HCT116 (cell line): ENCODE data around the gene CCR5AS.

ENCODE experiments used
- ATAC-seq: fragments of 200-7000 bp; cut with Tn5 transposase; 2 replicates; pipeline ENCODE4 v1.9.1; 2020; ENCODE audit warnings: mild to moderate bottlenecking, moderate library complexity
- BruUV-seq: library from RNA; stranded (reverse); fragments of 400-500 nt; replicated peaks from 2 replicates; lab custom pipeline; 2021; lab: Mats Ljungman, UMichigan
- CTCF ChIA-PET: fragments of 300-600 bp; sonication (Branson Sonifier 250); formaldehyde crosslinking; loops from one replicate; lab custom pipeline; 2021; ENCODE audit warnings: antibody characterized with exemption; lab: Charles Lee
- POLR2A ChIA-PET: fragments of 300-600, 350-600 bp; sonication (Branson Sonifier 250); formaldehyde crosslinking; loops from one replicate; lab custom pipeline; 2021; ENCODE audit warnings: antibody characterized with exemption; lab: Charles Lee
- RAD21 ChIA-PET, 2 experiments: fragments of 300-600 bp; sonication (Branson Sonifier 250); formaldehyde crosslinking; loops; one replicate each; lab custom pipeline; 2023; ENCODE audit warnings: low total read pairs in 2 of 2; ENCODE audit not compliant: uncharacterized antibody in 2 of 2, unreplicated experiment in 2 of 2, low non-redundant PET in 1 of 2; lab: Charles Lee
- DNase-seq: peaks from one replicate; pipeline ENCODE4 v3.0.0-alpha.2; 2010; ENCODE audit warnings: low read depth, low spot score
- H2AFZ ChIP-seq: fragments of 200-600 bp; shearing (Covaris generic), sonication (generic); 2 replicates; pipeline ENCODE4 v1.6.1; 2017; ENCODE audit warnings: low read depth, mixed run types, mixed read lengths, antibody characterized with exemption, low read length; ENCODE audit not compliant: poor library complexity, severe bottlenecking
- H3K27ac ChIP-seq: 2 replicates; pipeline ENCODE4 v1.5.1; 2012; ENCODE audit warnings: low read depth, low read length
- H3K27me3 ChIP-seq: fragments of 200-600 bp; sonication (generic); 2 replicates; pipeline ENCODE4 v1.6.1; 2016; ENCODE audit warnings: mixed run types, low read length, mixed read lengths; ENCODE audit not compliant: insufficient read depth
- H3K36me3 ChIP-seq, 2 experiments: fragments of 200-500 bp in 1 of 2; fragments of 200-600 bp in 1 of 2; sonication (Bioruptor generic) in 1 of 2; sonication (generic) in 1 of 2; 2 replicates each; pipeline versions ENCODE4 v1.5.1 to v1.6.1; 2014 to 2016; ENCODE audit warnings: low read length in 2 of 2, inconsistent platforms in 1 of 2, mixed read lengths in 1 of 2, mixed run types in 1 of 2; ENCODE audit not compliant: insufficient read depth in 2 of 2, control insufficient read depth in 1 of 2
- H3K4me1 ChIP-seq, 2 experiments: fragments of 200-600 bp in 1 of 2; sonication (generic) in 1 of 2; 2 replicates each; pipeline versions ENCODE4 v1.5.1 to v1.6.1; 2012 to 2017; ENCODE audit warnings: low read length in 2 of 2, inconsistent platforms in 1 of 2, mild to moderate bottlenecking in 1 of 2, mixed read lengths in 1 of 2, mixed run types in 1 of 2, moderate library complexity in 1 of 2; ENCODE audit not compliant: insufficient read depth in 2 of 2, control insufficient read depth in 1 of 2
- H3K4me2 ChIP-seq: fragments of 200-600 bp; sonication (generic); 2 replicates; pipeline ENCODE4 v1.6.1; 2017; ENCODE audit warnings: mixed run types, low read length, mixed read lengths
- H3K4me3 ChIP-seq, 2 experiments: fragments of 200-600 bp in 1 of 2; sonication (generic) in 1 of 2; replicated peaks in 1 of 2; 2 replicates each; pipeline ENCODE4 v1.5.1; 2011 to 2016; ENCODE audit warnings: low read length in 2 of 2, control low read depth in 1 of 2, low read depth in 1 of 2, mild to moderate bottlenecking in 1 of 2, mixed read lengths in 1 of 2, mixed run types in 1 of 2
- H3K79me2 ChIP-seq: fragments of 200-600 bp; sonication (generic); 2 replicates; pipeline ENCODE4 v1.6.1; 2017; ENCODE audit warnings: mild to moderate bottlenecking, mixed run types, low read length, moderate library complexity, mixed read lengths; ENCODE audit not compliant: insufficient read depth
- H3K9ac ChIP-seq: fragments of 200-600 bp; sonication (generic); 2 replicates; pipeline ENCODE4 v1.6.1; 2016; ENCODE audit warnings: low read length, mixed read lengths
- H3K9me2 ChIP-seq: fragments of 200-600 bp; sonication (generic), shearing (Covaris generic); 2 replicates; pipeline ENCODE4 v1.6.1; 2017; ENCODE audit warnings: mixed run types, mild to moderate bottlenecking, moderate library complexity; ENCODE audit not compliant: insufficient read depth
- H3K9me3 ChIP-seq, 2 experiments: fragments of 200-500 bp in 1 of 2; fragments of 200-600 bp in 1 of 2; sonication (Bioruptor generic) in 1 of 2; sonication (generic) in 1 of 2; 2 replicates each; pipeline ENCODE4 v1.6.1; 2014 to 2017; ENCODE audit warnings: low read length in 2 of 2, mixed read lengths in 2 of 2, inconsistent platforms in 1 of 2, low read depth in 1 of 2, mild to moderate bottlenecking in 1 of 2, mixed run types in 1 of 2, moderate library complexity in 1 of 2; ENCODE audit not compliant: control insufficient read depth in 1 of 2, insufficient read depth in 1 of 2
- H4K20me1 ChIP-seq: fragments of 200-600 bp; sonication (generic), shearing (Covaris generic); 2 replicates; pipeline ENCODE4 v1.6.1; 2017; ENCODE audit warnings: mixed run types, mild to moderate bottlenecking, moderate library complexity; ENCODE audit not compliant: insufficient read depth
- CBX3 ChIP-seq: IDR thresholded peaks from 2 replicates; pipeline ENCODE4 v1.6.1; 2012; ENCODE audit warnings: low read depth
- CEBPB ChIP-seq: IDR thresholded peaks from 2 replicates; pipeline ENCODE4 v1.6.1; 2012; ENCODE audit warnings: low read depth
- EGR1 ChIP-seq: IDR thresholded peaks from 2 replicates; pipeline ENCODE4 v1.6.1; 2012; ENCODE audit warnings: low read depth
- ELF1 ChIP-seq: IDR thresholded peaks from 2 replicates; pipeline ENCODE4 v1.6.1; 2012; ENCODE audit warnings: low read depth, borderline replicate concordance
- EZH2phosphoT487 ChIP-seq: fragments of 200-600 bp; IDR thresholded peaks from 2 replicates; pipeline ENCODE4 v1.6.1; 2018; ENCODE audit warnings: antibody characterized with exemption, borderline replicate concordance
- FOSL1 ChIP-seq: IDR thresholded peaks from 2 replicates; pipeline ENCODE4 v1.6.1; 2012; ENCODE audit warnings: low read depth
- JUND ChIP-seq: IDR thresholded peaks from 2 replicates; pipeline ENCODE4 v1.6.1; 2012
- POLR2A ChIP-seq: IDR thresholded peaks from 2 replicates; pipeline ENCODE4 v1.7.0; 2011; ENCODE audit warnings: borderline replicate concordance; ENCODE audit not compliant: insufficient read depth, insufficient read length; ENCODE audit errors: extremely low read depth
- REST ChIP-seq: IDR thresholded peaks from 2 replicates; pipeline ENCODE4 v1.6.1; 2012; ENCODE audit warnings: low read depth
- SP1 ChIP-seq: IDR thresholded peaks from 2 replicates; pipeline ENCODE4 v1.6.1; 2012; ENCODE audit warnings: low read depth
- SRF ChIP-seq: IDR thresholded peaks from 2 replicates; pipeline ENCODE4 v1.6.1; 2012; ENCODE audit warnings: low read depth
- TCF7L2 ChIP-seq: IDR thresholded peaks from 2 replicates; pipeline ENCODE4 v1.7.0; 2011; ENCODE audit warnings: borderline replicate concordance, inconsistent platforms; ENCODE audit not compliant: insufficient read depth, insufficient read length; ENCODE audit errors: extremely low read depth
- YY1 ChIP-seq: IDR thresholded peaks from 2 replicates; pipeline ENCODE4 v1.6.1; 2011; ENCODE audit warnings: low read length, low read depth, moderate library complexity, mild to moderate bottlenecking; ENCODE audit not compliant: insufficient replicate concordance; ENCODE audit errors: extremely low read depth
- ZBTB33 ChIP-seq: IDR thresholded peaks from 2 replicates; pipeline ENCODE4 v1.6.1; 2011; ENCODE audit warnings: mild to moderate bottlenecking, low read length, moderate library complexity; ENCODE audit not compliant: insufficient replicate concordance; ENCODE audit errors: extremely low read depth
- ZNF274 ChIP-seq: fragments of 200-500 bp; sonication (Bioruptor generic); IDR thresholded peaks from 2 replicates; pipeline ENCODE4 v1.6.1; 2014; ENCODE audit warnings: mild to moderate bottlenecking, low read depth, low read length, inconsistent platforms
- intact Hi-C: fragments of 100-400 bp; cut with micrococcal nuclease; formaldehyde crosslinking; loops from 2 replicates; pipeline ENCODE4 v1.10.0; 2022

CCR5AS gene

GRCh38 chr3:46410669-46411068 is 3.8 kb upstream of the CCR5AS start:
- CTCF ChIA-PET: interaction anchor here (0.7 to 0.8 kb wide), 2 partner anchors 9 to 40 kb away, joined by 3 read pairs; partner anchors contain the start of gene CCR5

GRCh38 chr3:46409739-46410489 is 3.0 kb upstream of the CCR5AS start:
- H3K4me2 ChIP-seq: no peak overlapping the region
- peaks cover 0 to 10% of the 10 kb centered on the region in 2 experiments; a peak in 1 of 4 replicates for H3K4me1 ChIP-seq
- intact Hi-C loops: no loop called here
- no TSS peak for BruUV-seq
- CTCF ChIA-PET: interaction anchor here (0.8 kb wide), 1 partner anchor 15 kb away, joined by 3 read pairs; no protein-coding TSS in a partner anchor
- ATAC-seq: no peak
- H3K27ac ChIP-seq: no peak overlapping the region
- H3K36me3 ChIP-seq: no peaks in the 10 kb centered on the region
- POLR2A ChIA-PET: no interaction called here
- no peaks in the 10 kb centered on the region for H3K79me2 ChIP-seq
- H3K9me2 ChIP-seq: no peaks in the 10 kb centered on the region
- no peak overlapping the region for H3K9ac ChIP-seq
- no peak for DNase-seq
- RAD21 ChIA-PET: no interaction called here
- H3K4me3 ChIP-seq: no peak overlapping the region
- no peaks in the 10 kb centered on the region for H3K27me3 ChIP-seq
- H2AFZ ChIP-seq: no peak overlapping the region
- H3K9me3 ChIP-seq: no peaks in the 10 kb centered on the region
- H4K20me1 ChIP-seq: no peaks in the 10 kb centered on the region
- TF ChIP-seq CEBPB: no peak
- no peak for TF ChIP-seq POLR2A
- TF ChIP-seq ELF1: no peak
- no peak for TF ChIP-seq YY1
- TF ChIP-seq JUND: no peak
- no peak for TF ChIP-seq REST
- TF ChIP-seq CBX3: no peak
- TF ChIP-seq EGR1: no peak
- TF ChIP-seq ZBTB33: no peak
- TF ChIP-seq FOSL1: no peak
- TF ChIP-seq SRF: no peak
- no peak for TF ChIP-seq SP1
- no peak for TF ChIP-seq ZNF274
- TF ChIP-seq EZH2phosphoT487: no peak

More at GRCh38 chr3:46410669-46411068, 3.8 kb upstream of the CCR5AS start:
- no peak for ATAC-seq
- H3K9ac ChIP-seq: no peak overlapping the region
- no peaks in the 10 kb centered on the region for H3K27me3 ChIP-seq
- POLR2A ChIA-PET: no interaction called here
- no peaks in the 10 kb centered on the region for H3K9me2 ChIP-seq
- RAD21 ChIA-PET: no interaction called here
- H3K36me3 ChIP-seq: no peaks in the 10 kb centered on the region
- H4K20me1 ChIP-seq: no peaks in the 10 kb centered on the region
- DNase-seq: no peak
- no peak overlapping the region for H3K4me3 ChIP-seq
- TF ChIP-seq SP1 (no peak), JUND (no peak), TCF7L2 (no peak), ZNF274 (no peak)
- intact Hi-C loops: no loop called here
- H3K9me3 ChIP-seq: no peaks in the 10 kb centered on the region
- no TSS peak for BruUV-seq
- H3K4me2 ChIP-seq: no peak overlapping the region
- no peak overlapping the region for H3K27ac ChIP-seq
- no peaks in the 10 kb centered on the region for H3K79me2 ChIP-seq
- peaks cover 0 to 10% of the 10 kb centered on the region in 2 experiments; a peak in 1 of 4 replicates for H3K4me1 ChIP-seq
- H2AFZ ChIP-seq: no peak overlapping the region
